ENCODE results near the gene CDK3.
"Not testable (repeated sequence)": the region's sequence is repeated elsewhere in the genome, so short reads cannot be mapped to it uniquely, and the experiment has no call there.

Gene CDK3

GRCh38 chr17:76017481-76018339 is 17.1 kb downstream of the CDK3 start:
- DNase-seq: no peak

GRCh38 chr17:76018340-76018680 is 17.7 kb downstream of the CDK3 start:
- no peak for DNase-seq

- no peak for DNase-seq
Observed at GRCh38 chr17:76018801-76019200, 18.1 kb downstream of the CDK3 start.

- DNase-seq: no peak
Observed at GRCh38 chr17:76019833-76020467, 19.3 kb downstream of the CDK3 start.

GRCh38 chr17:76022285-76022684 is 21.6 kb downstream of the CDK3 start:
- no peak for DNase-seq

GRCh38 chr17:76022973-76023899 is 22.6 kb downstream of the CDK3 start:
- DNase-seq: no peak

GRCh38 chr17:76023900-76024237 is 23.2 kb downstream of the CDK3 start:
- DNase-seq: no peak

- no peak for DNase-seq
Observed at GRCh38 chr17:76024353-76024752, 23.7 kb downstream of the CDK3 start.

- no peak for DNase-seq
Observed at GRCh38 chr17:76025294-76025693, 24.6 kb downstream of the CDK3 start.

GRCh38 chr17:76026714-76027158 is 26.1 kb downstream of the CDK3 start:
- no peak for DNase-seq

GRCh38 chr17:76027159-76027839 is 26.6 kb downstream of the CDK3 start, which contains the start of gene EVPL:
Gene EVPL, minus strand, starts transcription at chr17:76027306. Its CDS starts 108 bp downstream, at chr17:76027198.
- no peak for DNase-seq

- no peak for DNase-seq
Observed at GRCh38 chr17:76032073-76032779, 31.6 kb downstream of the CDK3 start.

GRCh38 chr17:76032780-76033108 is 32.1 kb downstream of the CDK3 start:
- DNase-seq: no peak

GRCh38 chr17:76033139-76033538 is 32.5 kb downstream of the CDK3 start:
- no peak for DNase-seq

- no peak for DNase-seq
Observed at GRCh38 chr17:76034428-76035350, 34.0 kb downstream of the CDK3 start.

GRCh38 chr17:76036497-76037261 is 36.0 kb downstream of the CDK3 start:
- no peak for DNase-seq

- DNase-seq: no peak
Observed at GRCh38 chr17:76038050-76038449, 37.4 kb downstream of the CDK3 start.

- no peak for DNase-seq
Observed at GRCh38 chr17:76039121-76039520, 38.5 kb downstream of the CDK3 start.

GRCh38 chr17:76040376-76040775 is 39.7 kb downstream of the CDK3 start:
- DNase-seq: no peak

- DNase-seq: not testable (repeated sequence)
Observed at GRCh38 chr17:76042868-76043267, 42.2 kb downstream of the CDK3 start.

All from stimulated activated naive CD4-positive, alpha-beta T cell treated with Interleukin-2 at 50 U/mL for 16 hours (primary cell).